Right renal pelvis (tissue), 4 donors: ENCODE measurements around the gene GRIK4. TPM values are rescaled to one million over a fixed set of nuclear protein-coding genes. Genes with fewer than 3 reads are reported as not detected.

Source experiments
- DNase-seq, 4 donors: peaks; one replicate each; pipeline ENCODE4 v3.0.0-alpha.2; 2013; ENCODE audit warnings: low read depth in 4 of 4, low spot score in 3 of 4, missing footprints in 1 of 4
- polyA plus RNA-seq, 4 donors: library from polyadenylated mRNA; unstranded; fragments of 120-200 nt; gene quantifications; one replicate each; pipeline ENCODE4 v1.2.1, GENCODE V29; 2013; ENCODE audit not compliant: insufficient read length in 4 of 4

GRIK4 gene
- polyA plus RNA-seq, 4 donors = 0.96 to 1.4 (median 1.2) TPM

DNA sequence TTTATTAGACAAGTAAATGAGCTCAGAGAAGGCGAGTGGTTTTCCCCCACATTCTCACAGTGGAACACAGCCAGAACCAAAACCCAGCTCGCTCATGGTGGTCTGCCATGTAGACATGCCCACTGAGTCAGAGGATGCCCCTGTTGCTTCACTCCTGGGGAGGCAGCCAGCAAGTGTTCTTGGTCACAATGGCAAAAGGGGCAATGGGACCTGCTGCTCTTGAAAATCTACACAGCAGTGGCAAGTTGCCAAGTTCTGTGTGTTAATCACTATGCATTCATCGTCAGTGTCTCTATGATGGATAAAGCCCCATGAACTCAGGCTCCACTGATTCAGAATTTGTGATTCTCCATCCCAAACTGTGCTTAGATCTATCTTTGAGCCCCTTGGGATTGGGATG lies 447.6 kb downstream of the GRIK4 start:
- no peak for DNase-seq

- no peak for DNase-seq
Observed at GRCh38 chr11:120964857-120965256, 453.3 kb downstream of the GRIK4 start.

DNA sequence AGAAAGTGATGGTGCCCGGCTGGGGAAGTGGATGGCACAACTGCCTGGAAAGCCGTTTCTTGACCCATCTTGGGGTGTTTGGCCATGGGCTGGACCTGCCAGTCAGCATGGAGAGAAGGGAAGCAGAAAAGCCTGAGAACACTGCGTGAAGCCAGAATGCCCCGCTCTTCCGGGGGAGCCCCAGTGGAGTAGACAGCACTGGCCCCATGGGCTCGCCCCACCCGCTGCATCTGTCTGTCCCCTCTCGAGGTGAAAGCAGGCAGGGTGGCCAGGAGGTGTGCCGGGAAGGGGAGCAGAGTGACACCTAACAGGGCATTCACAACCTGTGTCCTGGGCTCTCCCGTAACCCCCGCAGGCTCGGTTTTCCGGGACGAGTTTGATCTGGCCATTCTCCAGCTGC lies 455.3 kb downstream of the GRIK4 start:
- no peak for DNase-seq

DNA sequence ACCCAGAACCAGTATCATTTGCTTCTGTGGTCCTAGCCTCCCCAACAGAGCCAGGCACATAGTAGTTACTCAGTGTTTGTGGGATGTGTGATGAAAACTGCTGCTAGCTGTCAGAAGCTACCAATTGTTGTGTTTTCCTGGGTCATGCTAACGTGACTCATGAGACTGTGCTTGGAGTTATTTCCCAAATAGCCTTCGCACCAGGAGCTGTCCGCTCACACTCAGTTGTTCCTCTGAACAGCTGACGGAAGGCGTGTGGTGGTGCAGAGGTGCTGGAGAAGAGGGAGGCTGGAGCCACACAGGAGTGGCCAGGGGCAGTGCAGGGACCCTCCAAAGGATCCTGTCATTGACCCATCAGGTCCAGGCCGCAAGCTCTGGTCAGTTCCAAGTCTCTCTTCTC lies 458.4 kb downstream of the GRIK4 start:
- no peak for DNase-seq

DNA sequence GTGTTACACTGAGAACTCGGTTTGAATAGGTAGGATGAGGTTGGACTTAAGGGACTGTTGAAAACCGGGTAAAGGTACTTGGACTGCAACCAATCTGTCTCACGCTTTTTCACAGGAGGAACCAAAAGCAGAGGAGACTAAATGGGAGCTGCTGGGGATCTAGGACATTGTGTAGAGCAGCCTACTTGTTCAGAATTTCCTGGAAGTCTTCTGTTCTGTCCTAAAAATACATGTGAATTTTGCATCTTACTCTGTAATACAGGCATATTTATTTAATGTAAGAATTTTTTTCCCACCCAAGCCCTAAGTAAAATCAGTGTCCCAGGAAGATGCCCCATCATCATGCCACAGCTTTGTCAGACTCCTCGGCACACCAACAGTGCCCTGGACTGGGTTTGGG lies 460.3 kb downstream of the GRIK4 start:
- DNase-seq = no peak

- DNase-seq = no peak
Observed at GRCh38 chr11:120972621-120973020, 461.1 kb downstream of the GRIK4 start.

GRCh38 chr11:120973501-120973900 lies 462.0 kb downstream of the GRIK4 start:
- no peak for DNase-seq

DNA sequence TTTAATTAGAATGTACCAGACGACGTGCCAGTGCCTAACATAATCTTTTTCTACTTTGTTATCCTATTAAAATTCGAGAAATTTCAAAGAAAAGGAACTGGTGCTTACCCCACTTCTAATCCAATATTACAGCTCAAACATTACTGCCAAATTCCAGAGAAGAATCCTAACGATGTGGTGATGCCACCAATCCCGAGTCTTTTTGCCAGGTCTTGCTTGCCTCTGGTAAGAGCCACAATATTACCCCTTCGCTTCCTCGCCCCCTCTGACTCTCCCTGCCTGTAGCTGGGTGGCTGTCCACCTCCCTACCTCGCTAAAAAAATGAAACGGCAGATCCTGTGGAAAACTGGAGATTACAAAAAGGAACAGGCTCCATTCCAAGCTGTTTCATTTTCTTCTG lies 462.9 kb downstream of the GRIK4 start:
- no peak for DNase-seq

DNA sequence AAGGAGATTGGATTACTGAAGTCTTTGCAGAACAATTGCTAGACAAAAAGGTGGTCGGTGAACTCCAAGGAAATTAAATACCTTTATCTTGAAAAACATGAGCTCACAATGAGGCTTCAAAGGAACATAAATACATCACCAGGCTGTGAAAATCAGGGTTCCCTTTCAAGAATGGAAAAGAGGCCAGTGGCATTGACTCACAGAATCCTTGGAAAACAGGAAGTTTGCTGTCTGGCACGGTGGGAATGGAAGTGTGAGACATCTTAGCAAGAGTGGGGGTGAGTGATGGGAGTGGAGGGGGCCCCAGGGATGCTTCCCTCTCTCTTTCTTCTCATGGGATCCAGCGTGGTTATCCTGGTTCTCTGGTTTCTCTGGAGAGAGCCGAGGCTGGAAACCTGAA lies 463.4 kb downstream of the GRIK4 start:
- DNase-seq = no peak

- DNase-seq = no peak
Observed at GRCh38 chr11:120977266-120978137, 466.0 kb downstream of the GRIK4 start.

DNA sequence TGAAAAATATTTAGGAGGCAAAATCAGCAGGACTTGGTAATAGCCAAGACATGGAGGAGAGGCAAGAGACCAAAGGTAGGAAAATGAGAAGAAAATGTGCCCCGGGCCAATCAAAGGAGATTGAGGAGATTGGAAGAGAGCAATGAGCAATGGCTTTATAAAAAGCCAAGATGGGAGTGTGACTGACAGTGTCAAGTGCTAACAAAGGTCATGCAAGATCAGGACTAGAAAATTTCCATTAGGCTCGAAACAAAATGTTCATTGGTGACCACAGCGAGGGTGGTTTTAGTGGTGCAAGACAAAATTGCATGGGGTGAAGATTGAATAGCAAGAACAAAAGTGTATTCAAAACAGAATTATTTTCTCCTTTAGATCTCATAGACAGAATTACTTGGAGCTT lies 467.2 kb downstream of the GRIK4 start:
- DNase-seq = no peak

DNA sequence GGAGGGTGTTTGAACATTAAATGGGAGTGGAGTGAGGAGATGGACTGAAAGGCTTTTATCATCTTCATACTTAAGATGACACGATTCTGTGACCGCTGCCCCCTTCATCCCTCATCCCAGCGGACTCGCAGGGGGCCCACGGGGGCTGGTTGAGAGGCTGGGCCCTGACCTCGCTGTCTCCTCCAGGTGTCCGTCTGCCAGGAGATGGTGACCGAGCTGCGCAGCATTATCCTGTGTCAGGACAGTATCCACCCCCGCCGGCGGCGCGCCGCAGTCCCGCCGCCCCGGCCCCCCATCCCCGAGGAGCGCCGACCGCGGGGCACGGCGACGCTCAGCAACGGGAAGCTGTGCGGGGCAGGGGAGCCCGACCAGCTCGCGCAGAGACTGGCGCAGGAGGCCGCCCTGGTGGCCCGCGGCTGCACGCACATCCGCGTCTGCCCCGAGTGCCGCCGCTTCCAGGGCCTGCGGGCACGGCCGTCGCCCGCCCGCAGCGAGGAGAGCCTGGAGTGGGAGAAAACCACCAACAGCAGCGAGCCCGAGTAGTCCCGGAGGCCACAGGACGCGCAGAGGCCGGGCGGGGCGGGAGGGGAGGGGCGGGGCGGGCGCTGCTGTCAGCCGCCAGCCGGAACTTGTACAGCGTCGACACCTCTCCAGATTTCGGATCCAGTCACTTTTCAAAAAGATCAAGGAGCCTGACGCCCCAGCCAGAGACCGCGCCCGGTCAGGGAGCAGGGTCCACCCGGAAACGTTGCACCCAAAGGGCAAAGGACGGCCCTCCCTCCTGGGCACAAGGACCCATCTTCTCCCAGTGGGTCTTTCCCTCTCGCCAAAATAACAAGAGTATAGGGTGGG lies 474.4 kb downstream of the GRIK4 start:
- peak in 3 of 4 donors; percentile 18 to 37 (median 25) for DNase-seq

- no peak for DNase-seq
Observed at GRCh38 chr11:120988603-120989002, 477.1 kb downstream of the GRIK4 start.

- no peak for DNase-seq
Observed at GRCh38 chr11:120991830-120992686, 480.5 kb downstream of the GRIK4 start.

- DNase-seq = no peak
Observed at GRCh38 chr11:120994091-120994859, 482.7 kb downstream of the GRIK4 start.

- DNase-seq = no peak
Observed at GRCh38 chr11:120995184-120995583, 483.6 kb downstream of the GRIK4 start.

- no peak for DNase-seq
Observed at GRCh38 chr11:120996973-120997372, 485.4 kb downstream of the GRIK4 start.

DNA sequence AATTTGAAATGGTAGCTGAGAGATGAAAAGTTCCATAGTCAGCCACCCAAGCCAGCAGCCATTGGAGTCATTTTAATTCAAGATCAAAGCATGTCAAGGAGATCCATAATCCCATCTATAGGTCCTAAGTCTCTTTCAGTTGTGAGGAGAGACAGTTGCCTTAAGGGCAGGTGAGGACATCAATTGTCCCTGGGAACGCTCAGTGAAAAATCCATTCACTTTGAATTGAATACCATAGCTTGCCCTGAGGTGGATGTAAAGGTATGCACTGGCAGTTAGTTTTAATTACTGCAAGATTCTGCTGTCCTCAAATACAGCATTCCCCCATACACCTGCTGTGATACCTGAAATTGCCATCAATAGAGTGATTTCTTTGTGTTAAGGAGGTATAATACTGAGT lies 487.0 kb downstream of the GRIK4 start:
- no peak for DNase-seq

- no peak for DNase-seq
Observed at GRCh38 chr11:121004206-121004840, 492.8 kb downstream of the GRIK4 start.

DNA sequence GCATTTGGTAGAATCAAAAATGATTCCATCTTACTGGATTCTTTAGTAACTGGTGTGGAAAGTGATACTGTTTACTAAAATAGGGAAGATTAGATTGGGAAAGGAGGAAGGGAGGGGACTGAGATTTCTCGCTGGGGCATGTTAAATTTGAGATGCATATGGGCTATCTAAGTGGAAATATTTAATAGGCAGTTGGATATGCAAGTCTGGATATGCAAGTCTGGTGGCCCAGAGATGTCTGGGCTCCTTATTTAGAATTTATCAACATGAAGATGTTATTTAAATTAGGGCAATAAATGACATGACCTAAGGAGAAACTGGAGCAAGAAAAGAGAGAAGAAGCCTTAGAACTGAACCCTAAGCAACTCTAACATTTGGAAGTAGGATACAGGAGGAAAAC lies 495.4 kb downstream of the GRIK4 start:
- DNase-seq = no peak
